Activated CD4-positive, alpha-beta T cell treated with anti-CD3 and anti-CD28 coated beads, Interleukin-2, amount 50 U/mL, for 48 hours (primary cell): ENCODE measurements around the gene JUP.
"Not testable (repeated sequence)": the region's sequence is repeated elsewhere in the genome, so short reads cannot be mapped to it uniquely, and the experiment has no call there.

ENCODE experiments used
- DNase-seq, 2 experiments: peaks; one replicate each; pipeline ENCODE4 v3.0.0-alpha.2; 2020

JUP gene

GRCh38 chr17:41777574-41778188, 8.8 kb downstream of the JUP start:
- no peak for DNase-seq

- DNase-seq: no peak
These were observed 9.3 kb downstream of the JUP start for GRCh38 chr17:41777157-41777573.

- not testable (repeated sequence) for DNase-seq
These were observed 10.1 kb downstream of the JUP start for GRCh38 chr17:41776262-41776900.

- DNase-seq: no peak
These were observed 10.9 kb downstream of the JUP start for GRCh38 chr17:41775394-41776226.

GRCh38 chr17:41773731-41774193, 12.7 kb downstream of the JUP start:
- no peak for DNase-seq

GRCh38 chr17:41773190-41773588, 13.3 kb downstream of the JUP start:
- DNase-seq: no peak

GRCh38 chr17:41772586-41773189, 13.8 kb downstream of the JUP start:
- DNase-seq: no peak

- DNase-seq: no peak
These were observed 14.3 kb downstream of the JUP start for GRCh38 chr17:41772218-41772585.

- no peak for DNase-seq
These were observed 14.9 kb downstream of the JUP start for GRCh38 chr17:41771389-41772206.

GRCh38 chr17:41769985-41770384, 16.5 kb downstream of the JUP start:
- no peak for DNase-seq

- no peak for DNase-seq
These were observed 17.1 kb downstream of the JUP start for GRCh38 chr17:41769346-41769862.

- no peak for DNase-seq
These were observed 17.7 kb downstream of the JUP start for GRCh38 chr17:41768682-41769288.

- DNase-seq: no peak
These were observed 19.0 kb downstream of the JUP start for GRCh38 chr17:41767324-41768042.

GRCh38 chr17:41766135-41766534, 20.4 kb downstream of the JUP start:
- no peak for DNase-seq

- no peak for DNase-seq
These were observed 23.2 kb downstream of the JUP start for GRCh38 chr17:41763327-41763726.

GRCh38 chr17:41762841-41763240, 23.7 kb downstream of the JUP start:
- no peak for DNase-seq

GRCh38 chr17:41762391-41762790, 24.1 kb downstream of the JUP start:
- DNase-seq: no peak

GRCh38 chr17:41760878-41761277, 25.6 kb downstream of the JUP start:
- DNase-seq: no peak

GRCh38 chr17:41758601-41759000, 27.9 kb downstream of the JUP start:
- no peak for DNase-seq

- DNase-seq: no peak
These were observed 32.4 kb downstream of the JUP start for GRCh38 chr17:41754066-41754465.

GRCh38 chr17:41751288-41751687, 35.2 kb downstream of the JUP start:
- DNase-seq: no peak
